Mesenteric fat pad (tissue), 1 donor: ENCODE data around the gene CEACAM21. TPM values are rescaled to one million over a fixed set of nuclear protein-coding genes. Genes with fewer than 3 reads are reported as not detected.
"Not testable (repeated sequence)": the region's sequence is repeated elsewhere in the genome, so short reads cannot be mapped to it uniquely, and the experiment has no call there.

Source experiments
- DNase-seq: peaks from one replicate; pipeline ENCODE4 v3.0.0-alpha.2; 2020; ENCODE audit warnings: low spot score
- total RNA-seq: library from RNA; stranded (reverse); fragmentation: NEBNext Ultra II Directional; extraction: Animal tissue kit (Norgen Biotek cat#: 25700); gene quantifications from one replicate; pipeline ENCODE4 v1.2.1, GENCODE V29; 2021
- donor health status: DM: yes; HTN: yes; CAD: no.

The CEACAM21 gene
- total RNA-seq, 1 donor from 2014 or later, result 2.1 TPM

- DNase-seq, result no peak
Observed at GRCh38 chr19:41548954-41549688, 26.8 kb upstream of the CEACAM21 start.

GRCh38 chr19:41549884-41550283 is 26.1 kb upstream of the CEACAM21 start:
- DNase-seq, result no peak

GRCh38 chr19:41551212-41551610 is 24.8 kb upstream of the CEACAM21 start:
- no peak for DNase-seq

GRCh38 chr19:41551711-41552110 is 24.3 kb upstream of the CEACAM21 start:
- no peak for DNase-seq

GRCh38 chr19:41552558-41552957 is 23.4 kb upstream of the CEACAM21 start:
- DNase-seq, result no peak

- DNase-seq, result no peak
Observed at GRCh38 chr19:41553804-41554203, 22.2 kb upstream of the CEACAM21 start.

GRCh38 chr19:41554907-41555306 is 21.1 kb upstream of the CEACAM21 start:
- no peak for DNase-seq

GRCh38 chr19:41555748-41556147 is 20.2 kb upstream of the CEACAM21 start:
- no peak for DNase-seq

- no peak for DNase-seq
Observed at GRCh38 chr19:41563854-41564514, 12.0 kb upstream of the CEACAM21 start.

GRCh38 chr19:41564515-41565378 is 11.2 kb upstream of the CEACAM21 start:
- no peak for DNase-seq

- no peak for DNase-seq
Observed at GRCh38 chr19:41565379-41565720, 10.6 kb upstream of the CEACAM21 start.

GRCh38 chr19:41566001-41566400 is 10.0 kb upstream of the CEACAM21 start:
- DNase-seq, result no peak

- no peak for DNase-seq
Observed at GRCh38 chr19:41569481-41570150, 6.3 kb upstream of the CEACAM21 start.

- DNase-seq, result no peak
Observed at GRCh38 chr19:41570179-41570578, 5.8 kb upstream of the CEACAM21 start.

GRCh38 chr19:41570639-41571112 is 5.3 kb upstream of the CEACAM21 start:
- no peak for DNase-seq

GRCh38 chr19:41577144-41577830 is 1.3 kb downstream of the CEACAM21 start:
- no peak for DNase-seq

- DNase-seq, result no peak
Observed at GRCh38 chr19:41577833-41578232, 1.9 kb downstream of the CEACAM21 start.

GRCh38 chr19:41578886-41579285 is 2.9 kb downstream of the CEACAM21 start:
- no peak for DNase-seq

- not testable (repeated sequence) for DNase-seq
Observed at GRCh38 chr19:41581068-41581467, 5.1 kb downstream of the CEACAM21 start.

- DNase-seq, result not testable (repeated sequence)
Observed at GRCh38 chr19:41582577-41583182, 6.7 kb downstream of the CEACAM21 start.
